GM19463 (cell line): ENCODE results near the gene CEP112.

Experiments
- ATAC-seq: cut with Tn5 transposase; IDR thresholded peaks from one replicate; pipeline ENCODE4 v1.9.1; 2021; ENCODE audit warnings: mild to moderate bottlenecking, moderate library complexity; ENCODE audit not compliant: unreplicated experiment

CEP112 gene

DNA sequence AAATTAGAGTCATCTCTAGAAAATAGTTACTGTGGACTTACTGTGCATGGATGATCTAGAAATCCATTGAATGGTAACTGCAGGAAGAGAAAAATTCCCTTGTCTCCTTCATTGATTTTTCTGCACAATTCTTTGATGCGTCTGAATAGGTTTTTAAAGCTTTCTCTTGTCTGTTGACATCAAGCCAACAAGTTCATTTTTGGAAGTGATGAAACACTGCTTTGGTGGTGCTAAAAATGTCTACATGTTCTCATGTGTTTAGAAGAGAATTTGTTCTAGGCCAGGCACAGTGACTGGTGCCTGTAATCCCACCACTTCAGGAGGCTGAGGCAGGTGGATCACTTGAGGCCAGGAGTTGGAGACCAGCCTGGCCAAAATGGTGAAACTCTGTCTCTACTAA is 573.4 kb downstream of the CEP112 start:
- ATAC-seq = no peak

GRCh38 chr17:65617496-65617895 is 574.4 kb downstream of the CEP112 start:
- no peak for ATAC-seq

GRCh38 chr17:65609749-65610148 is 582.2 kb downstream of the CEP112 start:
- ATAC-seq = no peak

DNA sequence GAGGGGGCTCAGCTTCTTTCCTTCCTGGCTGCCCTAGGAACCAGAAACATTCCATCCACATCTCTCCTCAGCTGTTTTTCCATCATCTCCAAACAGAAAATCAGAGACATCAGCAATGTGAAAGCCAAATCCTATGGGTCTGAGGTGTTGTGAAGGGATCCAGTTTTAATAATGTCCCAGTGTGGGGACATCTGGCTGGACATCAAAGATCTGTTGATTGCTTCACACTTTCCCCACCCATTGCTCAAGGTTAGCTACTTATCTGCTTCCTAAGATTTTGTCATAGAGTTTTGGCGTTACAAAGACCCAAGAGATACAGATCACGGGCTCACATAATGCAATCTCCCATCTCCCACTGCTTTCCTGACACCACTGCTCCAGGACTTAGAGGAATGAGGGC is 582.6 kb downstream of the CEP112 start:
- ATAC-seq = no peak

DNA sequence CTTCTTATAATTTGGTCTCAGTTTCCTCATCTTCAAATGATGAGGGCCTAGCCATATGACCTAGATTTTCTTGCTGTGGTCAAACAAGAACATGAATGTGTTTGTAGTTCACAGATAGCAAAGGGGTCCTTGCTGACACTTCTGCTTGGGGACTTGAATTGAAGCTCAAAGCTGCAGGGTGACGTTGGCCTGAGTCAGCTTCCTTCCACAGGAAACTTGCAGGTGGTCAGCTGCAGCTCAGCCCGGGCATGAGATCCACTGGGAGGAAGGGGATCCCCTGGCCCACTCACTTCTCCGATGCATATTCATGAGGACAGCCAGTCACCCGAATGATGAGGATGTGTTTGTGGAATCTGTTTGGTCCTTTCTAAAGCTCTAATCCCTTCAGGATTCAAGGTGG is 587.9 kb downstream of the CEP112 start:
- no peak for ATAC-seq

- no peak for ATAC-seq
Observed at GRCh38 chr17:65601881-65602280, 590.1 kb downstream of the CEP112 start.

DNA sequence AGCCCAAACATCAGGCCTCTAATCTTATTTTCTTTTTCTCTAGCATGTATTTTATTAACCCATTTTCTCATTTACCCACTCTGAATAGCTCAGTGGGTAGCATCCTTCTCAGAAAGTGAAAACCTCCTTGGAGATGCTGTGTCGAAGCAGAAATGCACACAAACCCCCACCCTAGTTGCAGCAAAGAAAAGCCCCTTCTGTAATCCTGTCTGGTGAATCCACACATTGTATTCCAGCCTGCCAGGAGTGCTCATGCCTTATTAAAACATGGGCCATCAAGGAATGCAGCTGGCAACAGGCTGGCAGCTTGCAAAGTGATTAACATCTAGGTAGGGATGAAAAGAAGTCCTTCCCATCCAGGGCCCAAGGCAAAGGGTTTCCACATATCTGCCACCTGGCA is 590.8 kb downstream of the CEP112 start:
- no peak for ATAC-seq

- no peak for ATAC-seq
Observed at GRCh38 chr17:65600518-65600917, 591.4 kb downstream of the CEP112 start.

DNA sequence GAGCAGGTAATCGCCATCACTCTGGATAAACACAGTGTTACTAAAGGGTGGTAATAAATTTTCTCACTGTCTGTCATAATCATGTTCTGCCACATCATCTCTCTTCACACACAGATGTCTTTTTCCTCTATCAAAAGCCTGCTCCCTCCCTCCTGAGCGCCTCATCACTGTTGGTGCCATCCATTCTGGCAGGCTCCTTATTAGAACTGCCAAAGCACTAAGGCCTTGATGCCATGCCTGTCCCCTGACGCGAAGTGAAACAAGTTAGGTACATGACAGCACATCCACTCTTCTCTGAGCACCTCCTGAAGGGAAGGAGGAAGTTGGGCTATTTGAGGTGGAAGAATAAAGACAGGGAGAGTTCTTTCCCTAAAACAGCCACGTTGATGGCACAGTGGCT is 592.3 kb downstream of the CEP112 start:
- no peak for ATAC-seq

DNA sequence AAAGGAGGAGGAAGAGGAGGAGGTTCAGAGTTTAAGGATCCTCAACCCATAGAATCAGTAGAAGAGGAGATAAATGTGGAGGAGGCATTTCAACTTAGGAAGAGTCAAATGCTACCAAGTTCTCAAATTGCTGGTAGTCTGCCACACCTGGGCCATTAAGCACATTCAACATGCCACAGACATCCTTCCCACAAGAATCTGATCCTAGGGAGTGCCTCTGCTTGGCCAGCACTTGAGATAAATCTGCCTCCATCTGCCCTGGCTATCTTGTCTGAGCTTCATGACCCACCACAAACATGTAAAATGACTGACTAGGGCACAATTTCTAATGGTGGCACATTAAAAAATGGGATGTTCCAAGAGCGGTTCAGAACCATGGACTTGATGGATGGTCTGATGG is 593.2 kb downstream of the CEP112 start:
- no peak for ATAC-seq

GRCh38 chr17:65595071-65595656 is 596.8 kb downstream of the CEP112 start:
- ATAC-seq = no peak

DNA sequence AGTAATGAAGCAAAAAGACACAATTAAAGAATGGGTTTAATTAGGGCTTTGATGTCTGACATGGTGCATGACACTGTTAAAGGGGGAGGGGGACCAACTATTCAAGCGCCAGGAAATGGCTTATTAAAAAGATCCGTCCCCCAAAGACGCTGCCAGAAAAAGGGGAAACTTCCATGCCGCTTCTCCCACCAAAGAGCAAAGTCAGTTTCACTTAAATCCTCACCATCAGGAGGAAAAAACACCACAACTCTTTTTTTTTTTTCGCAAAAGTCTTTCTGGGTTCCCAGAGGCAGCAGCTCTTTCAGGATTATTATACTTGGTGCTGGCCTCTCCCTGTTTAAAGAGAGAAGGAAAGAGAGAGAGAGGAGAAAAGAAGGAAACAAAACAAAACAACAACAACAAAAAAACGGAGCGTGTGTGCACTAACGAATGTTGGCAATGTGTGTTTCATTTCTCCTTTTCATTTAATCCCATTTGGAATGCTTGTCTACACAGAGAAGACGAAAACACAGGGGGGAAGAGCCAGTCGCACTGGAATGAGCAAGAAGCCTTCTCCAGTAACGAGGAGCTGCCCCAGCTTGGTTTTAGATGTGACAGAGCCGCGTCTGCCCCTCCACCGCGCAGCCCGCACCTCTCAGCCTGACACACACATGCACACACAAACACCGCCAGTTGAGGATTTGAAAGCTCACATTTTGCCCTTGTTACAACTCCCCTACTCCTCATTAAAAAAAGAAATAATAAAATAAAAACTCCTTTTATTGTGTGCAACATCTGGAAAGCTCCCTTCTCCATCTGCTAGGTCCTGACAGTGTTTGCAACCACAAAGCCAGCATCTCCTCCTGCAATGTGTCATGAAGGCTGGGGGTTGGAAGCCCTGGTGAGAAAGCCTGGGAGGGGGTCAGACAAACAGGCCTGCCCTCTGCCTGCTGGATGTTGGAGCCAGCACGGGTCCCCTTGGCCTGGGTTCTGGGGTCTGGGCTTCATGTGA is 597.8 kb downstream of the CEP112 start:
- no peak for ATAC-seq

- ATAC-seq = no peak
Observed at GRCh38 chr17:65593092-65593854, 598.7 kb downstream of the CEP112 start.

DNA sequence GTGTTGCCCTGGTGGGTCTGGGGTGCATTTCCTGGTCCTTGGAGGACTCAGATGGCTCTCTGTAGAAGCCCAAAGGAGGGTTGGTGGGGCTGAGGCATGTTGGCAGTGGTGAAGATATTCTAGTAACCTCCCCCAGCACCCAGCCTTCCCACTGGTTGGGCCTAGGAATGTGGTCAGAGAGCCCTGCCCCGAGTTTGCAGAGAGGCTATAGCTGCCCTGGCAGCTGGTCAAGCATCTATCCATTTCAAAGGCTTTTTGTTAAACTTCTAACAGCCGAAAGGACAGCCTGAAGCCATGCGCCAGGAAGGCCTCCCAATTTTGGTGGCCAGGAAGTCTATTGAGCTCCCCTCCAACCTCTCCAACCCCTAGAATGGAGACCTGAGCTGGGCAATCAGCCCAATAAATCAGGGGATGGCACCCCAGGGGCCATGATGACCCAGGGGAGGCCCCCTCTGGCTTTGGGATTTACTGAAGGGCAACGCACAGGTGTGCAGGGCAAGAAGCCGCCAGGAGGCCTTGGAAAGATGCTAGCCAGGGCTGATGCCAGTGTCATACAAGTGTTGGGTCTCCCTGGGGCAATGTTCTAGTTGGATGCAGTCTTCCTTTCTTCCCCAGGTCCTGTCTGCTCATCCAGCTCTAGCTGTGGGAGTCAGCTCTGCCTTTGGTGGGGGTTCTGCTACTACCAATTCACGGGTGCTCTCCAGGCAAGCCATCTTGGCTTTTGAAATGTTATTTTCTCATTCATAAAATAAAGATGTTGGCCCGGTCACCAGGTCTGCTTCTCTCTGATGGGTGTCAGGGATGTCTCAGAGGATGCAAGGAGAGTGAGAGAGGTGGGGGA is 599.6 kb downstream of the CEP112 start:
- no peak for ATAC-seq

- ATAC-seq = no peak
Observed at GRCh38 chr17:65589321-65589720, 602.6 kb downstream of the CEP112 start.

DNA sequence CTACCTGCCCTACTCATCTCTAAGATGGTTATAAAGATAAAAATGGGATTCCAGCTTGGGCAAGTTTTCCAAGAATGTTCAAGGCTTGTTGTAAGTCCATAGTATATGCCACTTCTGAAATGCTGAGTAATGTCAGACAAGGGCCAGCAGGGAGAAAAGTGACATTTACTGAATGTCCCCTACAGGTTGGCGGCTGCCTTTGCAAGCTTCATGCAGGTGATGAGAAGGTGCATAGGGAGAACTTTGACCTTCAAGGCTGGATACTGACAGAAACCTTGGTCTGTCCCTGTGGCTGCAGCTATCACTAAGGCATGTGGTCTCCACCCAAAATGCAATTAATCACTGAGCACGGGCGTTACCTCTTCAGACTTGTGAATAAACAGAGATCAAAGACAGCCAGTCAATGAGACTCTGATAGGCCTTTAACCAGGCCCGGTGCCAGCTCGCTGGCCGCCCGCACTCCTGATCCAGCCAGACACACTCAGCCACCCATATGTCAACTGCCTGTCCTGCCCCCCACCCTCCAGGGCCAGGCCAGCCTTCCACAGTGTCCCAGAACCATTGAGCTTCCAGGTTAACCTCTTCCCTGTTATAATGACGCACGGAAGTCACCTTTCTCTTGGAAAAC is 603.6 kb downstream of the CEP112 start:
- ATAC-seq = no peak

DNA sequence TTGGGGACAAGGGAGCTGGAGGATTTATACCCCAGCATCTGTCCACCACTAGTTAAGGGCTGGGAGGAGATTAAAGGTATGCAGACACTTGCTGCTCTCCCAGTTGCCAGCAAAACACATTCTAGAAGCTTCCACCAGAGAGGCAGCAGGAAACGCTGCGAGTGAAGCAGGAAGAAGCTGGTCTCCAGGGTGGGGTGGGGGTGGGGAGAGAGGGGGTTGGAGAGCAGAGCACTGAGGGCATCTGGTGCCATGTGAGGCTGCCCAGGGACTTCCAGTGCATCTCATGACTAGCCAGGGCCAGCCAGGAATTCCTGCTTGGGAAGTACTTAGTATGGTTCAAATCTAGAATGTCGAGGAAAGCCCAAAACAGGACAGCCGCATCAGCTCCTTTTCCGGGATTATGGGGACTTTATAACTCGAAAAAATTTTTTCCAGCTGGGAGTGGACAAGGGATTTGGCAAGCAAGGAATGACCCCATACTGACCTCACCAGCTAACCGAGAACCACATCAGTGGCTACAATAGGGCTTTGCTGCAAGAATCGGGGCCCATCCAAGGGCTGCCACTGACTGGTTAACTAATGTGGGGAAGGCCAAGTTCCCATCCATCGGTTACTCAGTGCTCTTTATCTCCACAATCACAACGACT is 604.3 kb downstream of the CEP112 start:
- ATAC-seq = no peak

- no peak for ATAC-seq
Observed at GRCh38 chr17:65586899-65587298, 605.0 kb downstream of the CEP112 start.
